DND-41 (cell line): ENCODE data around the gene SMS.

Experiments
- ATAC-seq: fragments of 200-7000 bp; cut with Tn5 transposase; 3 replicates; pipeline ENCODE4 v1.9.1; 2021; ENCODE audit warnings: low read depth; ENCODE audit not compliant: insufficient read depth
- DNase-seq: peaks from one replicate; pipeline ENCODE4 v3.0.0-alpha.2; 2020
- H2AFZ ChIP-seq: 2 replicates; pipeline ENCODE4 v1.6.0; 2012; ENCODE audit warnings: low read depth, low read length
- H3K27ac ChIP-seq: 2 replicates; pipeline ENCODE4 v1.5.1; 2012; ENCODE audit warnings: low read length, inconsistent platforms
- H3K27me3 ChIP-seq: fragments of 200-600 bp; sonication (generic); 2 replicates; pipeline ENCODE4 v1.6.0; 2012; ENCODE audit warnings: low read length, mild to moderate bottlenecking, inconsistent platforms; ENCODE audit not compliant: insufficient read depth, poor library complexity
- H3K36me3 ChIP-seq: 2 replicates; pipeline ENCODE4 v1.5.1; 2012; ENCODE audit warnings: low read length, inconsistent platforms; ENCODE audit not compliant: insufficient read depth
- H3K4me1 ChIP-seq: 2 replicates; pipeline ENCODE4 v1.5.1; 2012; ENCODE audit warnings: mild to moderate bottlenecking, low read length; ENCODE audit not compliant: insufficient read depth
- H3K4me2 ChIP-seq: 2 replicates; pipeline ENCODE4 v1.6.0; 2012; ENCODE audit warnings: mild to moderate bottlenecking, moderate library complexity, low read length, inconsistent platforms; ENCODE audit not compliant: insufficient read depth
- H3K4me3 ChIP-seq, 2 experiments: fragments of 200-600 bp in 1 of 2; shearing (Covaris generic) in 1 of 2; 2 replicates each; pipeline ENCODE4 v1.5.1; 2012 to 2016; ENCODE audit warnings: inconsistent platforms in 2 of 2, low read length in 2 of 2, mild to moderate bottlenecking in 2 of 2, low read depth in 1 of 2, moderate library complexity in 1 of 2
- H3K79me2 ChIP-seq: 2 replicates; pipeline ENCODE4 v1.6.0; 2012; ENCODE audit warnings: low read length, inconsistent platforms; ENCODE audit not compliant: insufficient read depth
- H3K9ac ChIP-seq: 2 replicates; pipeline ENCODE4 v1.6.0; 2012; ENCODE audit warnings: low read depth, mild to moderate bottlenecking, inconsistent platforms, low read length, moderate library complexity
- H3K9me3 ChIP-seq: 2 replicates; pipeline ENCODE4 v1.5.1; 2012; ENCODE audit warnings: low read length, moderate library complexity, mild to moderate bottlenecking, inconsistent platforms; ENCODE audit not compliant: insufficient read depth, severe bottlenecking
- H4K20me1 ChIP-seq: 2 replicates; pipeline ENCODE4 v1.6.0; 2012; ENCODE audit warnings: low read length; ENCODE audit not compliant: insufficient read depth
- EZH2 ChIP-seq: IDR thresholded peaks from 3 replicates; pipeline ENCODE4 v1.6.1; 2012; ENCODE audit warnings: borderline replicate concordance, low read depth, mild to moderate bottlenecking, moderate library complexity, low read length, inconsistent platforms; ENCODE audit not compliant: severe bottlenecking
- TF ChIP-seq, protein P1 (sequence below): IDR thresholded peaks from 2 replicates; pipeline ENCODE4 v1.5.1; 2012; ENCODE audit warnings: borderline replicate concordance, low read length, moderate library complexity, mild to moderate bottlenecking; ENCODE audit not compliant: poor library complexity, severe bottlenecking; ENCODE audit errors: extremely low read depth

Gene SMS

DNA sequence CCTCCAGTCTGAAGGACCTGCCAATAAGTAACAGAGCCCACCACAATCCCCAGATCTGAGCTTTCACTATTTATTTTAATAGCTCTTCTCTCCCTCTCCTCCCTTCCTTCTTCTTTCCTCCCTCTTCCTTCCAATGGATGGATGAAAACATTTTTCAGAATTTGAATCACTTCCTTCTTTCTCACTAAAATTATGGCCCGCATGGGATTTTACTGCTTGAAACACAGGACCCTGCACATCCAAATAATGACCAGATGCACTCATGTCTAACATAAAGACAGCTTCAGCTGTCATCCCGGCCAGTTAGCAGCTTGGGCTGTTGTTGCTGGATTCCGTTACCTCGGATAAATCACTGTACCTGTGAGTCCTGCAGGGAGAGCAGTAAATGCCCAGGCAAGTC, 86.2 kb downstream of the SMS start:
- Histone ChIP-seq H3K4me3 (no peak overlapping the region), H3K4me2 (no peak overlapping the region), H3K27ac (no peak overlapping the region), H3K4me1 (0 out of 2 replicates have a peak, but pooled peaks cover under 1% of the 10 kb centered on the region), H3K79me2 (no peaks in the 10 kb centered on the region), H3K36me3 (no peaks in the 10 kb centered on the region), H2AFZ (no peak overlapping the region), H3K27me3 (no peaks in the 10 kb centered on the region), H3K9me3 (no peaks in the 10 kb centered on the region), H3K9ac (no peak overlapping the region), H4K20me1 (no peaks in the 10 kb centered on the region)
- ATAC-seq (no peak), DNase-seq (no peak)
- TF ChIP-seq EZH2, result no peak
- TF ChIP-seq, protein P1, sequence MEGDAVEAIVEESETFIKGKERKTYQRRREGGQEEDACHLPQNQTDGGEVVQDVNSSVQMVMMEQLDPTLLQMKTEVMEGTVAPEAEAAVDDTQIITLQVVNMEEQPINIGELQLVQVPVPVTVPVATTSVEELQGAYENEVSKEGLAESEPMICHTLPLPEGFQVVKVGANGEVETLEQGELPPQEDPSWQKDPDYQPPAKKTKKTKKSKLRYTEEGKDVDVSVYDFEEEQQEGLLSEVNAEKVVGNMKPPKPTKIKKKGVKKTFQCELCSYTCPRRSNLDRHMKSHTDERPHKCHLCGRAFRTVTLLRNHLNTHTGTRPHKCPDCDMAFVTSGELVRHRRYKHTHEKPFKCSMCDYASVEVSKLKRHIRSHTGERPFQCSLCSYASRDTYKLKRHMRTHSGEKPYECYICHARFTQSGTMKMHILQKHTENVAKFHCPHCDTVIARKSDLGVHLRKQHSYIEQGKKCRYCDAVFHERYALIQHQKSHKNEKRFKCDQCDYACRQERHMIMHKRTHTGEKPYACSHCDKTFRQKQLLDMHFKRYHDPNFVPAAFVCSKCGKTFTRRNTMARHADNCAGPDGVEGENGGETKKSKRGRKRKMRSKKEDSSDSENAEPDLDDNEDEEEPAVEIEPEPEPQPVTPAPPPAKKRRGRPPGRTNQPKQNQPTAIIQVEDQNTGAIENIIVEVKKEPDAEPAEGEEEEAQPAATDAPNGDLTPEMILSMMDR, result no peak

DNA sequence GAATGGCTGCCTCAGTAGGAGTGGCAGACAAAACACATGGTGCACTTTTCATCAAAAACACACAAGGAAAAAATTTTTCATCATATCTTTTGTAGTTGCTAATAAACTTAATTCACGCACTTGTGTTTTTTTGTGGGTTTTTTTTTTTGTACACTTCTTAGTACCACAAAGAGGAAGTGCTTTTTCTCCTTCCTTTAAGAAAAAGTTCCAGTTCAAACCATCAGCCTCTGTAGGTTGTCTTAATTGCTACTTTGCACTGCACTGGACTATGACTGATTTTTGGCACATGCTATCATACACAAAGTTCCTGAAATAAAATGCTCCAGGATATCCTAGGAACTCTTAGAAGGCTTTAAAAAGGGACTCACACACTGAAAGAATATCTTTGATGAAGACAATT, 91.6 kb downstream of the SMS start, which contains the start of gene PHEX:
TSS of gene PHEX (plus strand) at position 242 of the 400 bp plus-strand sequence. CDS start 681 bp downstream, outside the sequence.
- Histone ChIP-seq H3K4me1 (peaks cover 8% of the 10 kb centered on the region; the same call in 1 of the 2 replicates), H3K36me3 (no peaks in the 10 kb centered on the region), H3K4me3 (no peak within 1 kb of the TSS), H3K9me3 (no peaks in the 10 kb centered on the region), H3K9ac (no peak within 1 kb of the TSS), H3K27ac (no peak within 1 kb of the TSS), H3K4me2 (no peak within 1 kb of the TSS), H2AFZ (no peak within 1 kb of the TSS), H4K20me1 (no peaks in the 10 kb centered on the region), H3K79me2 (no peaks in the 10 kb centered on the region), H3K27me3 (no peaks in the 10 kb centered on the region)
- no peak for TF ChIP-seq EZH2
- TF ChIP-seq, protein P1, result no peak
- DNase-seq (no peak), ATAC-seq (no peak)

DNA sequence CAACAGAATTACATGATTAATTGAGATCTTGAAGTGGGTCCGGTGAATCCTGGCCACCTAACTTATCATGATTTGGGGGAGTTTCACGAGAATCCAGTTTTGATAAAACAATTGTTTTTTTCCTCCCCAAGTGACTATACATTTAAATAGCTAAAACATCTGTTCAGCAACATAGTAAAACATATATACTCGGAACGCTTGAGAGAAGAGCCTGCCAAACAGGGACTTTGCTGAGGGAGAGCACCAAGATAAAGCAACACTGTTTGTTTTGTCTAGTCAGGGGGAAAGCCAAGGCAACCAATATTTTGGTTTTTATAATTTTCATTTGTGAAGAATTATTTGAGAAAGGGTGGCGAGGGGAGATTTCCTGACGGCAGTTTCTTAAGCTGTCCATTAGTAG, 92.0 kb downstream of the SMS start:
- H3K9me3 ChIP-seq, result no peaks in the 10 kb centered on the region
- no peaks in the 10 kb centered on the region for H4K20me1 ChIP-seq
- no peaks in the 10 kb centered on the region for H3K79me2 ChIP-seq
- H3K4me2 ChIP-seq, result no peak overlapping the region
- no peak overlapping the region for H3K4me3 ChIP-seq
- H3K27ac ChIP-seq, result no peak overlapping the region
- DNase-seq, result no peak
- H3K36me3 ChIP-seq, result no peaks in the 10 kb centered on the region
- no peak for ATAC-seq
- no peak overlapping the region for H2AFZ ChIP-seq
- TF ChIP-seq EZH2, result no peak
- TF ChIP-seq, protein P1, result no peak
- H3K9ac ChIP-seq, result no peak overlapping the region
- H3K27me3 ChIP-seq, result no peaks in the 10 kb centered on the region
- peaks cover 13% of the 10 kb centered on the region for H3K4me1 ChIP-seq

DNA sequence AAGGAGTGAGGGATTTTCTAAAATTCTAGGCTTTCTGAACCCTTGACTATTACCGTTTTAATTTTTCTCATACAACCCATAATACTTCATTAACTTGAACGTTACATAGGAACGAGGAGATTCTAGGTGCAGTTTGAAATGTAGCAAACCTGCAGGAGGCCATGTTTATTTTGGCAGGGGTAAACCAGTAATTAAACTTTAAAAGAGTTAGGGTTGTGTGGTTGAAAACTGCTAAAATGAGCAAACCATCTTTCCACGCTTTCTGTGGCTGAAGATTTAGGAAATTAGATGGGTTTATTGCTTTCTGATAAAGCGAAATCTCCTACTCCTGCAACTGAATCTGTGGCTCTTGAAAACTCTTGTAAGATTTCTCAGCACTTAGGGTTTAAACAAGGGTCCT, 93.3 kb downstream of the SMS start:
- Histone ChIP-seq H3K27ac (no peak overlapping the region), H2AFZ (no peak overlapping the region), H3K4me3 (no peak overlapping the region), H3K9me3 (no peaks in the 10 kb centered on the region), H3K9ac (no peak overlapping the region), H3K36me3 (no peaks in the 10 kb centered on the region), H4K20me1 (no peaks in the 10 kb centered on the region), H3K4me2 (no peak overlapping the region), H3K4me1 (peaks cover 26% of the 10 kb centered on the region), H3K27me3 (no peaks in the 10 kb centered on the region), H3K79me2 (no peaks in the 10 kb centered on the region)
- no peak for ATAC-seq
- DNase-seq, result no peak
- TF ChIP-seq EZH2, result no peak
- TF ChIP-seq, protein P1, result no peak
